Activated CD4-positive, alpha-beta T cell treated with anti-CD3 and anti-CD28 coated beads for 36 hours (primary cell): ENCODE measurements around the gene TRPV2. TPM values are rescaled to one million over a fixed set of nuclear protein-coding genes. Genes with fewer than 3 reads are reported as not detected.

Source experiments
- ATAC-seq: fragments of 200-7000 bp; cut with Tn5 transposase; one replicate; pipeline ENCODE4 v1.10.0; 2021; ENCODE audit warnings: mild to moderate bottlenecking, moderate library complexity
- CTCF ChIA-PET: fragments of 350-600 bp; sonication (Branson Sonifier 250); formaldehyde crosslinking; loops from one replicate; lab custom pipeline; 2021; ENCODE audit warnings: antibody characterized with exemption; lab: Charles Lee
- POLR2A ChIA-PET: fragments of 350-600 bp; sonication (Branson Sonifier 250); formaldehyde crosslinking; loops from one replicate; lab custom pipeline; 2021; ENCODE audit warnings: antibody characterized with exemption, inconsistent platforms; lab: Charles Lee
- DNase-seq: peaks from one replicate; pipeline ENCODE4 v3.0.0-alpha.2; 2020
- H3K27ac Mint-ChIP-seq: one replicate; pipeline ENCODE4 v1.8.0; 2021; ENCODE audit warnings: mixed read lengths
- H3K27me3 Mint-ChIP-seq: one replicate; pipeline ENCODE4 v1.8.0; 2021; ENCODE audit warnings: mixed read lengths
- H3K36me3 Mint-ChIP-seq: one replicate; pipeline ENCODE4 v1.8.0; 2021; ENCODE audit warnings: low read depth, mixed read lengths
- H3K4me1 Mint-ChIP-seq: one replicate; pipeline ENCODE4 v1.8.0; 2021; ENCODE audit warnings: mixed read lengths
- H3K4me3 Mint-ChIP-seq: one replicate; pipeline ENCODE4 v1.8.0; 2021; ENCODE audit warnings: mild to moderate bottlenecking, moderate library complexity, mixed read lengths
- H3K9me3 Mint-ChIP-seq: one replicate; pipeline ENCODE4 v1.8.0; 2021; ENCODE audit warnings: low read depth, mixed read lengths
- intact Hi-C, 2 experiments: fragments of 100-400 bp; cut with DNase I in 1 of 2; cut with micrococcal nuclease in 1 of 2; formaldehyde crosslinking; loops; one replicate each; pipeline versions ENCODE4 v1.14.2 to v1.15.1; 2022 to 2024; cut with DNase I, micrococcal nuclease
- total RNA-seq, 2 experiments: library from RNA; stranded (reverse); gene quantifications; one replicate each; pipeline ENCODE4 v1.2.3, GENCODE V29; 2021

Gene TRPV2
- total RNA-seq, 2 experiments from 2014 or later, result 24.3 to 35.6 TPM

DNA sequence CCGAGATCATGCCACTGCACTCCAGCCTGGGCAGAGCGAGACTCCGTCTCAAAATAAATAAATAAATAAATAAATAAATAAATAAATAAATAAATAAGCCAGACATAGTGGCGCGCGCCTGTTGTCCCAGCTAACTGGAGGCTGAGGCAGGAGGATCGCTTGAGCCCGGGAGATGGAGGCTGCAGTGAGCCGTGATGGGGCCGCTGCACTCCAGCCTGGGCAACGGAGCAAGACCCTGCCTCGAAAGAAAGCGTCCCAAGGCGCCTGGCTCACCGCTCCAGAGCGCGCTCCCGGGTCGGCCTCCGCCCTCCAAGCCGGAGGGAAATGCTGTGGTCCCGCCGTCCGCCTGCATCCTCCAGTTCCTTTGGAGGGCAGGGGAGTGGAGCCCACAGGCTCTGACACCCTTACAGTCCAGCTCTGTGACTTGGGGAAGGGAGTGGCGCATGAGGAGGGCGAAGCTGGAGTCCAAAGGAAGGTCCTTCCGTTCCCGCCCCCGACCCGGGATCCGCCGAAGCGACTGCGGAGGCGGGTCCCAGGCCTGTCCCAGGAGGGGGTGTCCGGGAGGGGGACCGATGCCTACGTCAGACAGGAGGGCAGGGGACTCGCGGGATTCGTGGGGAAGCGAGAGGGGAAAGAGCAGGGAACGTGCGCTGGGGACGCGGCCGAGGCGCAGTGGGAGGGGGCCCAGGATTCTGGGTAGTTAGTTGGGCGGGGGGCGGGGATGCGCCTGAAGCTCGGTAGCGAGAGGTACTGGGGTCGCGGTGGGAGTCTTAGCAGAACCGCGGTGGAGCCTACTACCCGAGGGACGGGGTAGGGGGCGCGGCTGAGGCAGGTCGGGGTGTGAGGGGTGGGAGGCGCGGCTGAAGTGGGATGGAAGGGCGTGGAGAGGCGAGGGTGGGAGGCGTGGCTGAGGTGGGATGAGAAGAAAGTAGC, 8.4 kb upstream of the TRPV2 start:
- Mint-ChIP-seq H3K4me1 (peaks cover 6% of the 10 kb centered on the region), H3K27ac (no peak overlapping the region), H3K4me3 (peak overlapping the region; percentile 50), H3K36me3 (no peaks in the 10 kb centered on the region), H3K27me3 (peaks cover 9% of the 10 kb centered on the region), H3K9me3 (no peaks in the 10 kb centered on the region)
- intact Hi-C loops, result no loop called here
- ChIA-PET POLR2A (interaction anchor here (1.2 kb wide), 1 partner anchor 32 kb away, joined by 3 read pairs; no protein-coding TSS in a partner anchor), CTCF (interaction anchor here (0.5 to 0.6 kb wide), 2 partner anchors 44 to 139 kb away, joined by 3 read pairs; no protein-coding TSS in a partner anchor)
- peak; percentile 30 for DNase-seq
- ATAC-seq, result peak; percentile 47

DNA sequence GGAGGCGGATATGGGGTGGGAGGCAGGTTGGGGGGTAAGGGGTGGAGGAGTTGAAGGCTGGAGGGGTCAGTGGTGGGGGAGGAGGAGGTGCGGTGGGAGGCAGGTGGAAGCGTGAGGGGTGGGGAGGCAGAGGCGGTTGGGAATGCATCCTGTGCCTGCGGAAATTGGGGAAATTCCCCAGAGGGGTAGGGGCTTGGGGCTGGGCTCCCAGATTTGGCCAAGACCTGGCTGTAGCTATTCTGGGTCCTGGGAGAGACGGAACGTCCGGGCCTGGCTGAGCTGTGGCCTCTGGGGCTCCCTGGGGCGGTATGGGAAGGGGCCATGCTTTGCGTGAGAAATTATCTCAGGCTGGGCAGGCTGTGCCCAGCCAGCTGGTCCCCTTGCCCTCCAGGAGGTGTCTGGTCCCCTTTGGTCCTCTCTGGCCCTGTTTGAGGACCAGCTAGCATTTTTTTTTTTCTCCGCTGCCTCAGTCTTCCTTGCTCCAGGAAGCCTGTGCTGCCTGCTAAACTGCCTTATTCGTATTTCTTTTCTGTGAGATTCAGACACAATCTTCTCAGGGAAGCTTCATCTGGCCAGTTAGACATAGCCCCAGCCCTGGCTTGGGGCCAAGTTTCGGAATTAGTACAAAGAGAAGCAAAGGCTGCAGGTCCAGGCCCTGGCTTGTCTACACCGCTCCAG, 7.3 kb upstream of the TRPV2 start:
- CTCF ChIA-PET, result interaction anchor here (0.6 kb wide), 1 partner anchor 51 kb away, joined by 3 read pairs; no protein-coding TSS in a partner anchor
- H3K9me3 Mint-ChIP-seq, result no peaks in the 10 kb centered on the region
- no peaks in the 10 kb centered on the region for H3K36me3 Mint-ChIP-seq
- DNase-seq (peak; percentile 48), ATAC-seq (peak; percentile 36)
- no peak overlapping the region for H3K4me3 Mint-ChIP-seq
- peaks cover 9% of the 10 kb centered on the region for H3K27me3 Mint-ChIP-seq
- POLR2A ChIA-PET, result interaction anchor here (1.2 kb wide), 1 partner anchor 31 kb away, joined by 3 read pairs; no protein-coding TSS in a partner anchor
- no peak overlapping the region for H3K27ac Mint-ChIP-seq
- intact Hi-C loops, result no loop called here
- peaks cover 6% of the 10 kb centered on the region for H3K4me1 Mint-ChIP-seq

DNA sequence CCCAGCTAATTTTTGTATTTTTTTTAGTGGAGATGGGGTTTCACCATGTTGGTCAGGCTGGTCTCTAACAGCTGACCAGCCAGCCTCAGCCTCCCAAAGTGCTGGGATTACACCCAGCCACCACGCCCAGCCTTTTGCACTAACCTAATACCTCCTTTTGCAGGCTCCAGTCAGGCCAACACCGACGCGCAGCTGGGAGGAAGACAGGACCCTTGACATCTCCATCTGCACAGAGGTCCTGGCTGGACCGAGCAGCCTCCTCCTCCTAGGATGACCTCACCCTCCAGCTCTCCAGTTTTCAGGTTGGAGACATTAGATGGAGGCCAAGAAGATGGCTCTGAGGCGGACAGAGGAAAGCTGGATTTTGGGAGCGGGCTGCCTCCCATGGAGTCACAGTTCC, 2.0 kb downstream of the TRPV2 start:
- no peak for ATAC-seq
- H3K9me3 Mint-ChIP-seq, result no peaks in the 10 kb centered on the region
- no peaks in the 10 kb centered on the region for H3K27me3 Mint-ChIP-seq
- no peak overlapping the region for H3K4me3 Mint-ChIP-seq
- intact Hi-C loops, result loop anchor here (2.0 to 10.0 kb wide), 6 partner anchors 37 to 1545 kb away; partner anchors contain the start of genes ADORA2B (in 1 of the 2), NCOR1 (in 1 of the 2) and UBB (in 1 of the 2)
- ChIA-PET CTCF (interaction anchor here (0.7 to 3.4 kb wide), 3 partner anchors 53 to 130 kb away, joined by 3 to 29 read pairs (median 9); no protein-coding TSS in a partner anchor), POLR2A (no interaction called here)
- peaks cover 34% of the 10 kb centered on the region for H3K36me3 Mint-ChIP-seq
- H3K4me1 Mint-ChIP-seq, result peaks cover 53% of the 10 kb centered on the region
- no peak for DNase-seq
- peak overlapping the region; percentile 99 for H3K27ac Mint-ChIP-seq

DNA sequence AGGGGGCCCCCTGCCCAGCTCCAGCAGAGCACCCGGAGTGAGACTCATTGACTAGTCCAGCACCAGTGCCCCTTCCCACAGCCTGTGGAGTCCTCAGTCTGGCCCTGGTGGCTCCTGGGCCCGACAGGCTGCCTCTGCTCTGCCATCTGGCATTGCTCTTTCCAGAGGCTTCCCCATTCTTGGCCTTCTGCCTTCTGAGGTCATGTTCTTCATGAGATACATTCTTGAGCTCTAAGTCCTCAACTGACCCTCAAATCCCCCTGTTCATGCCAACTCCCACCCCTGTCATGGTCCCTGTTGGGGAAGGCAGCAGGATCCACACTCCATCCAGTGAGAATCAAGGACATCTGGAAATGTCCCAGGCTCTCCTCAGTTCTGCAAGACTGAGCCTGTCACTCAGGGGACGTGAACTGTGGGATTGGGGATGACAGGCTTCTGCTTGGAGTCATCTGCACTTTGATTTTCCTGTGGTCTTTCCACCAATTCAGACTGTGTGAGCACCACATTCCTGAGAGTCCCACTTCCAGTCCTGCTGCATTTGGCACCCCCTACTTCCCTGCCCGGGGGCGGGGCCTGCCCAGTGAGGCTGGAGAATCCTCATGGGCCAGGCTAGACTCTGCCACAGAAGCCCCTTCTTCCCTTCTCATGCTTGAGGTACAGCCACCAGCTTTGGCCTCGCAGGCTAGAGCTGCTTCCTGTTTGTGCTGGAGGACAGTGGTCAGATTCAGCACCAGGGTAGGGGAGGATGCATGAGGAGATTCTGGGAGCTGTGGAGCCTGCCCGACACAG, 2.7 kb downstream of the TRPV2 start:
- Mint-ChIP-seq H3K27me3 (no peaks in the 10 kb centered on the region), H3K4me1 (peaks cover 53% of the 10 kb centered on the region), H3K4me3 (peak overlapping the region; percentile 12), H3K27ac (peak overlapping the region; percentile 99), H3K9me3 (no peaks in the 10 kb centered on the region), H3K36me3 (peaks cover 35% of the 10 kb centered on the region)
- intact Hi-C loops, result loop anchor here (2.0 to 10.0 kb wide), 7 partner anchors 37 to 1544 kb away; partner anchors contain the start of genes ADORA2B (in 1 of the 2), CENPV (in 1 of the 2), NCOR1 (in 1 of the 2) and UBB (in 1 of the 2)
- CTCF ChIA-PET, result interaction anchor here (1.3 to 2.2 kb wide), 3 partner anchors 10 to 55 kb away, joined by 3 to 9 read pairs (median 5); no protein-coding TSS in a partner anchor
- ATAC-seq, result no peak
- DNase-seq, result no peak
- POLR2A ChIA-PET, result interaction anchor here (0.6 to 1.9 kb wide), 3 partner anchors 21 to 166 kb away, joined by 3 to 15 read pairs (median 5); no protein-coding TSS in a partner anchor

DNA sequence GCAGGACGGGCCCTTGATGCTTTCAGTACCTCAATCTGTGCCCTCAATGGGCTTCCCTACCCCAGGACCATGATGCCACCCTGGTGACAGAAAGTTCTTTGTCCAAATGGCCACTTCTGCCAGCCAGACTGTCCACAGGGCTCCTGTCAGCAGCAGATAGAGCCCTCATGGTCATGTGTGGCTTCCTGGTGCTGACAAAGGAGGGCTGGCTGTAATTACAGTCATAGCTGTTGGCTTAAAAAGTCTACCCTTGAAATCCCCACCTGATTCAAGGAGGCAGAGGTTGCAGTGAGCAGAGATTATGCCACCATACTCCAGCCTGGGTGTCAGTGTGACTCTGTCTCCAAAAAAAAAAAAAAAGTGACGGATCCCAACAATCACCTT, 3.3 kb downstream of the TRPV2 start:
- peak; percentile 39 for ATAC-seq
- H3K36me3 Mint-ChIP-seq, result peaks cover 35% of the 10 kb centered on the region
- POLR2A ChIA-PET, result interaction anchor here (0.6 to 1.9 kb wide), 5 partner anchors 20 to 165 kb away, joined by 3 to 15 read pairs (median 3); no protein-coding TSS in a partner anchor
- H3K9me3 Mint-ChIP-seq, result no peaks in the 10 kb centered on the region
- intact Hi-C loops, result loop anchor here (2.0 to 10.0 kb wide), 4 partner anchors 54 to 1544 kb away; partner anchors contain the start of genes ADORA2B (in 1 of the 2) and CENPV (in 1 of the 2)
- peak; percentile 50 for DNase-seq
- peaks cover 53% of the 10 kb centered on the region for H3K4me1 Mint-ChIP-seq
- H3K27ac Mint-ChIP-seq, result peak overlapping the region; percentile 99
- CTCF ChIA-PET, result interaction anchor here (0.6 to 2.2 kb wide), 7 partner anchors 9 to 1503 kb away, joined by 3 to 9 read pairs (median 3); no protein-coding TSS in a partner anchor
- no peaks in the 10 kb centered on the region for H3K27me3 Mint-ChIP-seq
- peak overlapping the region; percentile 62 for H3K4me3 Mint-ChIP-seq

DNA sequence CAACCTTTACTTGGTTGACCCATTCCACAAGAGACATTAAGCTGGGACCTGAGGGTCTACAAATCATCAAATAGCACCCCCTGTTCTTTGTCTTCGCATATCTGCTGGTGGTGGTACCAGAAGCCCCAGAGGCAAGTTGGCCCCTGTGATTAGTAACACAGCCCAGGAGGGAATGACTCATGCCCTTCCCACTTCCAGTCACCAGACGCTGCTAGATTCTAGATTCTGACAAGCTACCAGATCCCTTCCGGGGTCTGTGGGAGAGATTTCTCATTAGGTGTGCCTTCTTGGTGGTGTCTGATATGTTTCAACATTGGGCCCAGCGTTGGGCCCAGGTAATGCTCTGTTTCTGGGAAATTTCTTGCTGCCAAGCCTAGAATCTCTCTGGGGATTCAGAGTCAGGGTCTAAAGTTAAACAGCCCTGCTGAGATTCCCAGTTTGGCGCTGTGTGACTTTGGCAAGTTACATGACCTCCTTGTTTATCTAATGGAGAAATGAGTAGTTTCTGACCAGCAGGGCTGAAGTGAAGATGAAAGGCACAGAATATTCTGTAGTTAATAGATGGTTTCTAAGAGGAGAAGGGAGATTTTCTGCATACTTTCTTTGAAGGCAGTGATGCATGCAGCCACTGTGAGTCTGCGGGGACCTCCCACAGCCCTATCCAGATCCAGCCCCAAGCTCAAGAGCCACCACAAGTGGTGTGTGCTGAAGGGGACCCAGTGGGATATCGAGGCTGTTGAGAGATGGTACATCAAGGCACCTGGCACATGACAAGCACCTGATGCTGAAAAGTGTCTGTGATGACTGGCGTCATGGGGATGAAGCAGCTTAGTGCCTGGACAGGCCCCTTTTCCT, 3.9 kb downstream of the TRPV2 start:
- Mint-ChIP-seq H3K4me1 (peaks cover 51% of the 10 kb centered on the region), H3K4me3 (peak overlapping the region; percentile 62), H3K9me3 (no peaks in the 10 kb centered on the region), H3K27me3 (no peaks in the 10 kb centered on the region), H3K27ac (peak overlapping the region; percentile 99), H3K36me3 (peaks cover 33% of the 10 kb centered on the region)
- ATAC-seq, result peak; percentile 69
- intact Hi-C loops, result loop anchor here (2.0 to 10.0 kb wide), 4 partner anchors 54 to 1543 kb away; partner anchors contain the start of genes ADORA2B (in 1 of the 2) and CENPV (in 1 of the 2)
- ChIA-PET POLR2A (interaction anchor here (0.8 to 1.9 kb wide), 5 partner anchors 9 to 55 kb away, joined by 3 to 15 read pairs (median 3); no protein-coding TSS in a partner anchor), CTCF (interaction anchor here (0.6 to 2.2 kb wide), 8 partner anchors 8 to 1502 kb away, joined by 3 to 9 read pairs (median 3); no protein-coding TSS in a partner anchor)
- peak; percentile 85 for DNase-seq

DNA sequence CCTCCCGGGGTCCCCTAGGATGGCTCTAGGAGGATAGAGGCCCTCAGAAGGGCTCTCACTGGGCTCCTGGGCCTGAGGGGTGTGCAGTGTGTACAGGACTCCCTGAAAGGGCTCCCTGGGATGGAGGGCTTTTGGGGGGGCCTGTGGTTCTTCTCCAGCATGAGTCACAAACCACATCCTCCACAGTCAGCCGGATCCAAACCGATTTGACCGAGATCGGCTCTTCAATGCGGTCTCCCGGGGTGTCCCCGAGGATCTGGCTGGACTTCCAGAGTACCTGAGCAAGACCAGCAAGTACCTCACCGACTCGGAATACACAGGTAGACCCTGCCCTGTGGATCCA, 4.5 kb downstream of the TRPV2 start:
- Mint-ChIP-seq H3K27me3 (no peaks in the 10 kb centered on the region), H3K36me3 (peaks cover 31% of the 10 kb centered on the region), H3K4me1 (peaks cover 47% of the 10 kb centered on the region), H3K27ac (peak overlapping the region; percentile 99), H3K4me3 (peak overlapping the region; percentile 62), H3K9me3 (no peaks in the 10 kb centered on the region)
- intact Hi-C loops, result loop anchor here (2.0 to 10.0 kb wide), 4 partner anchors 55 to 1542 kb away; partner anchors contain the start of genes ADORA2B (in 1 of the 2) and CENPV (in 1 of the 2)
- ATAC-seq, result no peak
- ChIA-PET POLR2A (interaction anchor here (1.1 to 1.9 kb wide), 2 partner anchors 9 to 19 kb away, joined by 3 to 15 read pairs; no protein-coding TSS in a partner anchor), CTCF (interaction anchor here (0.5 kb wide), 1 partner anchor 112 kb away, joined by 3 read pairs; no protein-coding TSS in a partner anchor)
- DNase-seq, result peak; percentile 59

DNA sequence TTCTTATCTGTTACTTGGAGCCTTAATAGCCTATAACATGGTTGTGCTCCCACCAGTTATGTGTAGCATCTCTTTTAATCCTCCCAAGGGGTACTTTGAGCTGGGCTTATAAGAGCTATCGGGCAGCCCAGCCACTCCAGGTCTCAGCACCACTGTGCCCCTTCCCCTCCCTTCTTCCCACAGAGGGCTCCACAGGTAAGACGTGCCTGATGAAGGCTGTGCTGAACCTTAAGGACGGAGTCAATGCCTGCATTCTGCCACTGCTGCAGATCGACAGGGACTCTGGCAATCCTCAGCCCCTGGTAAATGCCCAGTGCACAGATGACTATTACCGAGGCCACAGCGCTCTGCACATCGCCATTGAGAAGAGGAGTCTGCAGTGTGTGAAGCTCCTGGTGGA, 7.0 kb downstream of the TRPV2 start:
- Mint-ChIP-seq H3K36me3 (peaks cover 23% of the 10 kb centered on the region), H3K27ac (no peak overlapping the region), H3K4me3 (no peak overlapping the region), H3K4me1 (peaks cover 36% of the 10 kb centered on the region), H3K27me3 (no peaks in the 10 kb centered on the region), H3K9me3 (no peaks in the 10 kb centered on the region)
- no peak for DNase-seq
- intact Hi-C loops, result no loop called here
- ChIA-PET POLR2A (no interaction called here), CTCF (interaction anchor here (0.6 to 2.2 kb wide), 3 partner anchors 16 to 168 kb away, joined by 3 to 8 read pairs (median 3); no protein-coding TSS in a partner anchor)
- ATAC-seq, result no peak

DNA sequence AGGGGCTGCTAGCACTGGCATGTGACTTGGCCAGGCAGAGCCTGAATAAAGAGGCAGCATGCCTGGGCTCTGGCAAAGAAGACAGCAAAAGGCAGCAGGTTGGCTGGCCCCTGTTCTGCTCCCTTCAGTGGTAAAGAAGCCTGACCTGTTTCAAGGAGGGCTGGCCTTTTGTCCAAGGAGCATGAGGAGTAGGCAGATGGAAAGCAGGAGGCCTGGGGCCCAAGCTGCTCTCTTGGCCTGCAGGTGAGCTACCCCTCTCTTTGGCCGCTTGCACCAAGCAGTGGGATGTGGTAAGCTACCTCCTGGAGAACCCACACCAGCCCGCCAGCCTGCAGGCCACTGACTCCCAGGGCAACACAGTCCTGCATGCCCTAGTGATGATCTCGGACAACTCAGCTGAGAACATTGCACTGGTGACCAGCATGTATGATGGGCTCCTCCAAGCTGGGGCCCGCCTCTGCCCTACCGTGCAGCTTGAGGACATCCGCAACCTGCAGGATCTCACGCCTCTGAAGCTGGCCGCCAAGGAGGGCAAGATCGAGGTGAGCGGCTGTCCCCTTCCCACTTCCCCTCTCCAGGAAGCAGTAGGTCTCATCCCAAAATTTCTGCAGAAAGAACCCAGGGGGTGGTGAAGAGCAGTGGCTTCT, 8.0 kb downstream of the TRPV2 start:
- Mint-ChIP-seq H3K36me3 (peaks cover 18% of the 10 kb centered on the region), H3K4me1 (peaks cover 27% of the 10 kb centered on the region), H3K4me3 (no peak overlapping the region), H3K27me3 (no peaks in the 10 kb centered on the region), H3K27ac (no peak overlapping the region), H3K9me3 (no peaks in the 10 kb centered on the region)
- ATAC-seq (no peak), DNase-seq (no peak)
- intact Hi-C loops, result no loop called here
- CTCF ChIA-PET, result interaction anchor here (0.5 to 2.2 kb wide), 4 partner anchors 15 to 1137 kb away, joined by 3 to 8 read pairs (median 4); no protein-coding TSS in a partner anchor
- POLR2A ChIA-PET, result no interaction called here
